ENCODE data around the gene UBE2A. TPM values are rescaled to one million over a fixed set of nuclear protein-coding genes. Genes with fewer than 3 reads are reported as not detected.
A peak's percentile ranks its signal among the peaks of the same experiment; 100 is the strongest.

UBE2A gene
- total RNA-seq, 4 donors from 2014 or later: 32.2 to 39.7 (median 35.9) TPM

DNA sequence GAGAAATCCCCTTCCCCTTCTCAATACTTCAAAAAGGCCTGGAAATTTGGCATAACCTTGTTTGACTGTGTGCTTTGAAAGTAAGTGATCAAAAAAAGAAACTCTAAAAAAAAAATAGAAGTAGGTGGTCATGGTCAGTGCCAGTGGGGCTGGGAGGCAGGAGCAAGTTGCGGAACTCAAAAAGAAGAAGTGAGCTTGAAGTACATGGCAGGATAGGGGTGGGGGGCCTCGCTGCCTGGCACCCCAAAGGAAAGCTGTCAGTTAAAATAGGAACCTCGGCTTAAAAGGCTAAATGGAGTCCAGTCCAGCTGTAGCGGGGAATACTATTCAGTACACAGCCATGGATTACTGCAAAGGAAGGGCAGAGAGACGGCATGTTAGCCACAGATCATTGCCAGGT lies 44.1 kb downstream of the UBE2A start:
- no peaks in the 10 kb centered on the region for H3K27me3 ChIP-seq
- H3K27ac ChIP-seq: no peak overlapping the region

GRCh38 chrX:119622356-119623232 lies 48.2 kb downstream of the UBE2A start:
- H3K4me1 ChIP-seq: no peaks in the 10 kb centered on the region
- no peaks in the 10 kb centered on the region for H3K9me3 ChIP-seq
- no peak for ATAC-seq
- H3K36me3 ChIP-seq: no peaks in the 10 kb centered on the region
- H3K27me3 ChIP-seq: no peaks in the 10 kb centered on the region
- WGBS, 2 donors (ENCODE audit: low coverage in 1 of 2): 36 to 59% methylated on average over 4 to 5 of the region's 9 CpGs
- TF ChIP-seq, protein P1, sequence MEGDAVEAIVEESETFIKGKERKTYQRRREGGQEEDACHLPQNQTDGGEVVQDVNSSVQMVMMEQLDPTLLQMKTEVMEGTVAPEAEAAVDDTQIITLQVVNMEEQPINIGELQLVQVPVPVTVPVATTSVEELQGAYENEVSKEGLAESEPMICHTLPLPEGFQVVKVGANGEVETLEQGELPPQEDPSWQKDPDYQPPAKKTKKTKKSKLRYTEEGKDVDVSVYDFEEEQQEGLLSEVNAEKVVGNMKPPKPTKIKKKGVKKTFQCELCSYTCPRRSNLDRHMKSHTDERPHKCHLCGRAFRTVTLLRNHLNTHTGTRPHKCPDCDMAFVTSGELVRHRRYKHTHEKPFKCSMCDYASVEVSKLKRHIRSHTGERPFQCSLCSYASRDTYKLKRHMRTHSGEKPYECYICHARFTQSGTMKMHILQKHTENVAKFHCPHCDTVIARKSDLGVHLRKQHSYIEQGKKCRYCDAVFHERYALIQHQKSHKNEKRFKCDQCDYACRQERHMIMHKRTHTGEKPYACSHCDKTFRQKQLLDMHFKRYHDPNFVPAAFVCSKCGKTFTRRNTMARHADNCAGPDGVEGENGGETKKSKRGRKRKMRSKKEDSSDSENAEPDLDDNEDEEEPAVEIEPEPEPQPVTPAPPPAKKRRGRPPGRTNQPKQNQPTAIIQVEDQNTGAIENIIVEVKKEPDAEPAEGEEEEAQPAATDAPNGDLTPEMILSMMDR (IDR thresholded peaks at IDR 0.05): no peak
- TF ChIP-seq EP300 (IDR thresholded peaks at IDR 0.05) (no peak), POLR2AphosphoS5 (IDR thresholded peaks at IDR 0.05) (no peak), POLR2A (IDR thresholded peaks at IDR 0.05) (no peak)
- peak overlapping the region in 2 of 4 donors; percentile 19 for H3K27ac ChIP-seq
- no peak overlapping the region for H3K4me3 ChIP-seq

More for the DNA sequence above, 44.1 kb downstream of the UBE2A start:
- Histone ChIP-seq H3K9me3 (no peaks in the 10 kb centered on the region), H3K4me3 (no peak overlapping the region), H3K36me3 (no peaks in the 10 kb centered on the region), H3K4me1 (no peaks in the 10 kb centered on the region)
- peak; percentile 43 for ATAC-seq
- TF ChIP-seq, protein P1 (IDR thresholded peaks at IDR 0.05): no peak
- TF ChIP-seq POLR2A (IDR thresholded peaks at IDR 0.05) (no peak), POLR2AphosphoS5 (IDR thresholded peaks at IDR 0.05) (no peak), EP300 (IDR thresholded peaks at IDR 0.05) (no peak)
- WGBS, 2 donors (ENCODE audit: low coverage in 1 of 2): 76 to 80% methylated on average over 1 to 4 of the region's 5 CpGs

GRCh38 chrX:119624417-119624816 lies 50.1 kb downstream of the UBE2A start:
- no peak overlapping the region for H3K4me3 ChIP-seq
- no peaks in the 10 kb centered on the region for H3K27me3 ChIP-seq
- H3K36me3 ChIP-seq: peaks cover 0 to 9% of the 10 kb centered on the region in 2 donors
- 85 to 94% methylated on average over 6 to 7 of the region's 11 CpGs for WGBS, 2 donors (ENCODE audit: low coverage in 1 of 2)
- H3K9me3 ChIP-seq: no peaks in the 10 kb centered on the region
- no peak for ATAC-seq
- TF ChIP-seq POLR2A (IDR thresholded peaks at IDR 0.05) (no peak), EP300 (IDR thresholded peaks at IDR 0.05) (no peak)
- TF ChIP-seq, protein P1 (IDR thresholded peaks at IDR 0.05): no peak
- H3K27ac ChIP-seq: no peak overlapping the region
- no peaks in the 10 kb centered on the region for H3K4me1 ChIP-seq

GRCh38 chrX:119624951-119625668 lies 50.7 kb downstream of the UBE2A start:
- peaks cover 0 to 16% of the 10 kb centered on the region in 2 donors for H3K36me3 ChIP-seq
- no peaks in the 10 kb centered on the region for H3K4me1 ChIP-seq
- no peak for ATAC-seq
- H3K9me3 ChIP-seq: no peaks in the 10 kb centered on the region
- WGBS, 2 donors (ENCODE audit: low coverage in 1 of 2): 82 to 100% methylated on average over 1 to 8 of the region's 10 CpGs
- H3K27me3 ChIP-seq: no peaks in the 10 kb centered on the region
- no peak for TF ChIP-seq POLR2A (IDR thresholded peaks at IDR 0.05)
- TF ChIP-seq, protein P1 (IDR thresholded peaks at IDR 0.05): no peak
- no peak overlapping the region for H3K27ac ChIP-seq
- no peak overlapping the region for H3K4me3 ChIP-seq

Data from gastroesophageal sphincter (tissue), 4 donors.